ENCODE results near the gene RGSL1.

The RGSL1 gene

DNA sequence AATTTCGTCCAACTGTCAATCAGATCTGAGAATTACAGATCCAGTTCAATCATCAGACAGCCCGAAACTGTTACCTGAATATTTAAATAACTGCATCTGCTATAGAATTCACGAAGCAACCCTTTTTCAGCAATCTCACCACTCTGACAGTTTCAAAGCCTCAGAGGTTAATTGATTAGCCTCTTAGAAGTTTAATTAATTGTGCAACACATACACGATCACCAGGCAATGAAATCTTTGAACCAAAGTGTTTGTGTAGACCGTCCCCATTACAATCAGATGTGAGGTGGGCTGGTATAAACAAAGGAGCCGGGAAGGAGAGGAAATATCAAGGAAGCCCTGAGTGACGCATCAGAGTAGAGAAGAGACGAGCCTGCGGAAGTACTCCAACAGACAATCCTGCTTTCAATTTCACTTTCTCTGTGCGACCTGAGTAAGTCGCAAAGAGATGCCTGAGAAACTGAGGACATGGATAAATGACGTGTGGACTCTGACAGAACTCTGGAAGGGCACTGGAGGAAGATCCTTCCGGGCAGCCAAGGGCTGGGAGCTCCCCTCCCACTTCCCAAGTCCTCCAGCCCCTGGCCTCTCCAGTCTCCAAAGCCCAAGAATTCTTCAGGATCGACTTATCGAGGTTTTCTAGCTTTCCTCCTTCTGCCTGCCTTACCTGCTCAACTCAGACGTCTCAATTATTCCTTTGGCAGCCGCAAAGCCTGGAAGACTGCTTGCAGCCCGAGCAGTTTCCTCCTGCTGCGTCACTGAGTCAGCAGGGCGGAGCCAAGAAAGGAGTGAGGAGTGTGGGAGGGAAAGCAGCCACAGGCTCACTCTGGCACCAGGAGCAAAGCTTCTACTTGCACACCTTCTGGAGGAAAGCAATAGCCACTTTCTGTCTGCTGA lies 138.8 kb downstream of the RGSL1 start, which contains the start of gene RNASEL:
TSS of gene RNASEL (minus strand) at position 757 of the 897 bp plus-strand sequence. CDS start 2,450 bp downstream, outside the sequence.
- DNase-seq (ENCODE audit: low read depth): no peak

DNA sequence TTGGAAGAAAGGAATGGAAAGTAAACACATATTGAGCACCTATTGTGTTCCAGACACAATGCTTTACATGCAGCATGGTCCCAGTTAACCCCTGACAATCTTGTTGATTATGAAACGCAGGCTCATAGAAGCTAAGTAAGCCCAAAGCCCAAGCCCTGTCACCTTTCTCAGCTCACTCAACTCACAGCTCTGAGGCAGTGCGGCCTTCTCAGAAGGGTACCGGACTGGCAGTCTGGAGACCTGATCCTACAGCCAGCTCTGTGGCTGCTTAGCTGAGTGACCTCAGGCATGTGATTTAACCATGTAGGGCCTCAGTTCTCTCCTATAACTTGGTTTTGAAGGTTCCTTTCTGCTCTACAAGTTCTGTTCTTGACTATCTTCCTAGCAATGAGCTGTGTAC lies 139.6 kb downstream of the RGSL1 start:
- DNase-seq (ENCODE audit: low read depth): no peak

DNA sequence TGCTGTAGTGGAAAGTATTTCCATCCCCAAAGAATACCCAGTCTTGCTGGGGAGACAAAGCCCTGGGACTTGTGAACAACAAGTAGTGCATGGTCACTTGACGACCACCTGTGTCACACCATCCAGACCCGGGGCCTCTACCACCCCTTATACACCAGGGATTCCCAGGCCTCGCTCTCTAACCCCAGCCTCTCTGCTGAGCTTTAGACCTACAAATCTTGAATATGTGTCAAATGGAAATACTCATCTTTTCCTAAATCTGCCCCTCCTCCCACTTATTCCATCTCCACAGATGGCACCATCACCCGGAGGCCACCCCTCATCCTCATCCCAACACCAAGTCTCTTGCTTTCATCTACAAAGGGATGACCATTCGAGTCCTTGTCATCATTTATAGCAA lies 140.0 kb downstream of the RGSL1 start:
- no peak for DNase-seq (ENCODE audit: low read depth)

DNA sequence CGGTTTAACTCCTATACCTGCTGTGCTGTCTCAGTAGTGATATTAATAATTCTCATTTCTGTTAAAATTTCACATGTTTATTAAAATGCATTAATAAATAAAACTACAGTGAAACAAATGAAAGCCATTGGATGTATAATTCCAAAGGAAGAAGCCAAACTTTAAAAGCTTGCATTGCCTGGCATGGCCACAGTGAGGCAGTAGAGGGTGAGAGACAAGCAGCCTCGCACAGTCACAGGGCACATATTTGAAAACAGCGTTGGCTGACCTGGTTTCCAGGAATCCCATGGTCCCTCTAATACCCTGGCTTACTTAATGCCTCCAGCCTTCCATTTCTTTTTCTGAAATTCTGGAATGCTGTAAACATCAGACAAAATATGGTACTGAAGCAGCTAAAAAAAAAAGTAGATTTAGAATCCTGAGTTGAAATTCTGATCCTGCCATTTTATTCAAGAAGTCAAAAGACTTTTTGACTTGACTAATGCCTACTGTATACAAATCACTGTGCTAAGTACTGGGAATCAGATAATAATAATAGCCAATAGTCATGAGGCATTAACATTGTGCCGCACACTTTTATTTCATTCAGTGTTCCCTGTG lies 145.8 kb downstream of the RGSL1 start:
- peak; percentile 31 for DNase-seq (ENCODE audit: low read depth)

DNA sequence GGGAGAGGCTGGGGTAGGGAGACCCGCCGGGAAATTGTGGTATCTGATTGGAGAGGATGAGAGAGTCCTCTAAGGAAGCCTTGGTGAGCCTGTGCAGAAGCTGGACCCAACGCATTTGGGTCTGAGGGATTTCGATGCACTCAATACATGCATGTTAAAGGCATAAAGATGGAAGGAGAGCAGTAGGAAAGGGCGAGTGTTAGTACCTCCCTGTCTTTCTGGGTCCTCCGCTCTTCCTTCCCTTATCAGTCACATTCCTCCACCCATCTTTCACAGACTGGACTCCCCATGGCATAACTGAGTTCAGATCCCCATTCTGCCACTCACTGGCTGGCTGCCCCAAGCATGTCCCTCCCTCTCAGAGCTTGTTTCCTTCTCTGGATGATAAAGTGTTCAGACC lies 147.0 kb downstream of the RGSL1 start:
- no peak for DNase-seq (ENCODE audit: low read depth)

DNA sequence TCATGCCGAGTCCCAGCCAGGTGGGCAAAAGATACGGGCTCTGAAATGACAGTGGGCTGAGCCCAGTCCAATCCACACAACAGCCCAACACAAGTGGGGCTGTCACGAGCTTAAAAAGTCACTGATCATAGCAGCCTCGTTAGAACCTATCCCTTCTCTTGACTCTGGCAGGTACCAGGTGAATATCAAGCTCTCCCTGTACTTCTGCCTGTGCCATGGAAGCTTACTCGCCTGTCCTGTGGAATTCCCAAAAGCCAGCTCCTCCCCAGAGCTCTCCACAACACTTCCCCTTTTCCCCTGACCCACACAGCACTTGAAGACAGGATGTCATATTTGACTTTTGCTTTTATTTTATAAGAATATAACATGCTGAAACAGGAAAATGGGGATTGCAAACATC lies 148.3 kb downstream of the RGSL1 start:
- DNase-seq (ENCODE audit: low read depth): no peak

DNA sequence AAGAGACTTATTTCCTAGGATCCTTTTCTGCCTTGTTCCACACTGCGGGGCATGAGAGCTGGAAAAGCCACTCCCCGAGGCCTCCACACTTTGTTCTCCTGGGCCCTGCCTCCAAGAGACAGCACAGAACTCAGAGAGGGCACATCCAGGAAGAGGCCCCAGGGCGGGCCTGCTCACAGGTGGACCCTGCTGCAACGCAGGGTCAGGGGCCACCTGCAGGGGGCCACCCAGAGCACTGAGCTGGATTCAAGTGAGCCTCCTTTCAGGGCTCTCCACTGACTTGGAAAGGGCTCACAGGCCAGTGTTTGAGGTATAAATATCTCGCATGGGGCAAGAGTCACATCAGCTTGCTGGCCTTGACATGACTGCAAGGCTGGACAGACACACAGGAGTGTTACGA lies 149.4 kb downstream of the RGSL1 start:
- no peak for DNase-seq (ENCODE audit: low read depth)

DNA sequence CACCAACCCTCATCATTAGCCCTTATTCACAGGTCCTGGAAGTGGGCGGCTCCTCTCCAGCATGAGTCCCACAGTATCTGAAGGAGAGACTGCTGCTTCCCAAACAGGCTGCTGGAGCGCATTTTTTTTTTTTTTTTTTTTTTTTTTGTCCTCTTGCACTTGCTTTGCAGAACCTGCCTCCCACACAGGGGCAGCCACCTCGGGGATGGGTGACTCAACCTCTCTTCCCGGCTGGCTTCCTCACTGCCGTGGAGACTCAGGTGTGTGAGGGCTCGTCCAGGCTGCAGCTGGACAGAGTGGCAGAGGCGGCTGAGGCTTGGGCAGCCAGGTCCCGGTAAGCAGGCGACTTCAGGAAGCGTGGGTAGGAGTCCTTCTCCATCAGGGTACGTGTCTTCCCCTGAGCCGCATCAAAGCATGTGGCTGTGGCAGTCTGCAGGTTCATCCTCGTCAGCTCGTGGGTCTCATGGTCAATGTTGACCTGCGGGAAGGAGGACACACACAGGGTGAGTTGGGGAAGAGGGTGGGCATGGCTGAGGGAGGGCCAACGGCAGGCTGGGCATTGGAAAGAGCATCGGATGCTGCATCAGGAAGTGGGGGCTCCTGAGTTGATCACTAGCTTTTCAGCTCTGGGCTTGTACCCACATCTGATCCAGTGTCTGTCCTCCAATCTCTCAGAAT lies 150.2 kb downstream of the RGSL1 start:
- DNase-seq (ENCODE audit: low read depth): no peak

DNA sequence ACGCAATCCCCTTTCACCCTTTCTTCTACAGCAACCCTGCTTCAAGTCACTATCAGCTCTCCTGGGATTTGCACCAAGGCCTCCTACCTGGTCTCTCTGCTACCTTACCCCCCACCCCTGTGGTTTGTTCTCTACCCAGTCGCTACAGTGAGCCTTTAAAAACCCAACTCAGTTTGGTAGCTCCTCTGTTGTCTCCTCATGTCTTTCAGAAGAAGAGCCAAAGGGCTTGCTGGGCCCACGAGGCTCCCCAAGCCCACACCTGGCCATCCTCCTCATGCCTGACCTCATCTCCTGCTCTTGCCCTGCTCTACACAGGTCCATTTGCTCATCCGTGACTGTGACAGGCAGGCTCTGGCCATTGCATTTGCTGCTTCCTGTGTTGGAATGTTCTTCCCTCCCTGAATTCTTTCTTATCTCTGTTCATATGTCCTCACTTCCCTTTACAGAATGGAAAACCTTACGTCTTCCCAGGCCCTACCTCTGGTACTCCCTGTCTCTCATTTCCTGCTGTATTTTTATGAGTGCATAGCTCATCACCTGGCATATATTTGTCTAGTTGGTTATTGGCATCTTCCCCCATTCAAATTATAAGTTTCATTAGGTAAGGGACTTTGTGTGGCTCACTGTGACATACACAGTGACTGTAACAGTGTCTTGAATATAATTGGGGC lies 150.9 kb downstream of the RGSL1 start:
- DNase-seq (ENCODE audit: low read depth): no peak

DNA sequence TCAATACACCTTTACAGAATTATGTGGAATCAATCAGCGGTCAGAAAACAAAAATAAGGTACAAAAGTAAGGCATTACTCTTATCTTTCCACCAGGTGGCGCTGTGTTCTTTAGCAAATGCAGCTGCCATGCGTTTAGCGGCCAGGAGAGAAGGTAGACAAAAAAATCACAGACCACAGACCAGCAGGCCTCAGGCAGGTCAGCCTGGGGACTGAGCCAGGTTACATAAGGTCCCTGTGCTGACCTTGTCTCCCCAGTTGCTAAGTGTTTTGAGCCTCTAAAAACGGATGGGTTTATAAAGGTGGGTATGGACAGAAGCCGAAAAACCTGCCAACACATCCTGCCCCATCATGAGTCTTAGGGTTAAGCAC lies 151.5 kb downstream of the RGSL1 start:
- peak; percentile 32 for DNase-seq (ENCODE audit: low read depth)

DNA sequence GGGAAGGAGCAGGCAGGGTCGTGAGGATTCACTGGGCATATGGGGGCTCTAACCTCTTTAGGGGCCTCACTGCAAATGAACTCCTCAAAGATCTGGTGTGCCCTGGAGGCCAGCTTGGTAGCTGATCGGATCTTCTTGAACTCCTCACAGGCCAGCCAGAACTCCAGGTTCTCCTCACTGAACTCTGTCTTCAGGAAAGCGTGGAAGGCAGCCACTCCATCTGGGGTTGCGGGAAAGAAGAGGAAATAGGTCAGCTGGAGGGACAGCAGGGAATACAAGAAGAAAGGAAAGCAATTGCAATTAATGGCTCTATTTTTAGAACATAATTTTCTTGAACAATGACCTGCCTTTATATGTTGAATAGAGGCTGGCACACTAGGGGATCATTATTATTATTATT lies 152.0 kb downstream of the RGSL1 start:
- no peak for DNase-seq (ENCODE audit: low read depth)

DNA sequence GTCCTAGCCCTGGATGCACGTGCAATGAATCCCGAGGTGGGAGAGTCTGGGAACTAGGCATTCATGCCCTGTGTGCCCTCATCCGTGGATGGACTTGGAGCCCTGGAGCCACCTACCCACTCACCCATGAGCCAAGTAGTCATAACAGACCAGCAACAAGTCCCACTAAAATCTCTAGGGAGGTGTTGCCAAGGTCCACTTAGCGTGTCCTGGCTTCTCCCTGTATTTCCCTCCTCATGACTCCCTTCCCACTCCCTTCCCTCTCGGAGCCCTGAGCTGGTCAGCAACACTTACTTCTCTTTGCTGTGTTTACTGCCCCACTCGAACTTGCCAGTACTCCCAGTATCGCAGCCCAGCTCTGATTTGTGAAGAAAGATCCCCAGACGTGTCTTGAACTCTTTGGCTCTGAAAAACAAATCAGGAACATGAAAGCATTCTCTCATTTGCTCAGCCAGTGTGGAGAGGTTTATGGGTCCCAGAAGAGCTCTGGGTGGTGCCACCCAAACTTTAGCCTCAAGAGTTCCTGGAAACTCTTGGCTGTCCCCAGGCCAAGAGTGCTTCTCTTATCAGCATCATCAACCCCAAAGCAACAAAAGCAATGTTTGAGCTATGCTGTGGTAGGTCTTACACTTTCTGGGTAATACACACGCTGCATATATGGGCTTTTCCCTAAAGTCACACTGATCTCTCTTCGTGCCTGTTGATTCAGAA lies 153.1 kb downstream of the RGSL1 start:
- no peak for DNase-seq (ENCODE audit: low read depth)

DNA sequence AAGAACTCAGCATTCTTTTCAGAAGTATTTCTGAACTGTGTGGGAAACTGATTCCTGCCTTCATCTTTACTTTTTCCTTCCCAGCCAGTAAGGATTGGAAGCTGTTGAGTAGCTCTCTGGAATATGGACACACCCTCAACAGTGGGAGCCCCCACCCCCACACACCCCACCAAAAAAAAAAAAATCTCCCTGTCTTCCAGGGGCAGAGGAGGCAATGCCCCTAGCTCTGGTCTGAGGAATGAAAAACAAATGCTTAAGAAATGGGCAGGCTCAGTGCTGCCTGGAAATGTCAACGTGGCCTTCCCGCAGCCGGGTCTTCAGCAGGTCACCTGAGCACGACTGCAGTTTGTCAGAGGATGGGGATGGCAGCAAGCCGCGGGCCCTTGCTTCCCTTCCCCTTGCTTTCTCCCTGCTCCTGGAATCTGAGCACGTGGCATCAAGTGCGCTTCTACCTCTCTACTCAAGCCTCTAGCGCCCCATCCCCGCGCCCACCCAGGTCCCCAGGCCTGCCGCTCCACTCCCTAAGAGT lies 153.8 kb downstream of the RGSL1 start:
- no peak for DNase-seq (ENCODE audit: low read depth)

DNA sequence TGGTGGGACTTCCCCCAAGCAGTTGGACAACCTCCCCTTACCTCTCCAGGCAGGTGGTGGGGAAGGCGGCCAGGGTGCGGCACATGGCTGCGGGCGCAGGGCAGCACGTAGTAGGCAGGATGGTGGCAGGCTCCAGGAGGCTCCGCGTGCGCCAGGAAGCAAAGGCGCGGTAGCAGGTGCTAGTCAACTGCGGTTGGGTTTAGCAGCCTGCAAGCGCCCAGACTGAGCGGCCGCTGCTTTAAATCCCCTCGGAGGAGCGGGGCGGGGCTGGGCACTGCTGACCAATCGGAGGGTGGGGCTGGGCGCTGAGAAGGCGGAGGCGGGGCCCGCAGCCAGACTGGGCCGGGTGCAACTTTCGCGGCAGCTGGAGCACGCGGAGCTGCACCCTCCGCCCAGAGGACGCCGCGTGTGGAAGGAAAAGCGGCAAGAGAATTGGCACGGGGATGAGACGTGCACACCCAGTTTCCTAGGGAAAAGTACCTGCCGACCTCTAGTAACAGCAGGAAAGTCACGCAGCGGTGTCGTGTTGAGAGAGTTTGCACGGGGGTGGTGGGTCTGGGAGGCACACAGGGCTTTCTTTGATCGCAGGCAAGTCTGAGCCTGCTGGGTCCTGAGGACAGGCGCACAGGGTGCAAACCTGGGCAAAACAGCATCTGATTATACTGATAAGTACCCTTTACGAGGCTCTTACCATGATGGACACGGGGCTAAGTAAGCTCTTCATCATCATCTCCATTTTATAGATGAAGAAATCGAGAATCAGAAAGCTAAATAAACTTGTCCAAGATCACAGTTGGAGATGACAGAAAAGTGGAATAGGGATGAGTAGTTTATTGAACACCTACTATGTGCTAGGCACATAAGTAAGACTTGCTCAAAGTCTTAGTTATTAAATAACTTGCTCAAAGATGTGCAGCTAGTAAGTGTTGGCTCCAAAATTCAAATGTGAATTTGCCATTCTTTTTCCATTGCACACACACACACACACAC lies 154.5 kb downstream of the RGSL1 start, which contains the start of gene RGS16:
TSS of gene RGS16 (minus strand) at position 215 of the 990 bp plus-strand sequence. CDS start at position 85, 130 bp downstream.
- no peak for DNase-seq (ENCODE audit: low read depth)

DNA sequence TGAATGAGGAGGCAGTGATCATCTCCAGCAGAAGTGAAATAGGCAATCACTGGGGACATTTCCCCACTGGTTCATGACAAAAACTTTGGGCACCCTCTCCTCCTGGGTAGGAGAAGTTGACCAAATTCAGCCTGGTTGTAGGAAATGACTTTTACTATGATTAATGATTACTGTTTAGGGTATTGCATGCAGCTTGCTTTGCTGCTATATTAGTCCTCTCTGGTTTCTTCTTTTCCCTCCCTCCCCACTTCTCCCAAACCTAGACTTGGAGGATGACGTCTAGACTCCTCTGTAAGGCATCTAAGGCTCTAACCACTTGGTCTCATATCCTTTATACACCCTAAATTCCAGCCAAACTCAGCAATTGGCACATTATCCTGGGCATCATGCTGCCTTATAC lies 157.6 kb downstream of the RGSL1 start:
- DNase-seq (ENCODE audit: low read depth): no peak

DNA sequence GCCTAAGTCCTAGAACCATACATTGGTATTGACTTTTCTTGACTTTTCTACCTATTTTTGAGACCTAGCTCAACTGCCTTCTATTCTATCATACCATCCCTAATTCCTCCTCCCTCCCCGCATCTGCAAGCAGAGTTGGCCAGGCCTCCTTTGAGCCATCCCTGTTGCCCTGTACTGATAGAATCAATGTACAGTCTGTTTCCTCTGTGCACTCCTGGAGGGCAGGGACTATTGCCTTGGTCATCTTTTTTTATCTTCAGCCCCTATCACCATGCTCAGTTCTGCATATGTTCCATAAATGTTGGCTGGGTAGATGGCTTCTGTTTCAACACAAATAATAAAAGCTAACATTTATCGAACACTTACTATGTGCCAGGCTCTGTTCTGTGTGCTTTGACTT lies 158.3 kb downstream of the RGSL1 start:
- DNase-seq (ENCODE audit: low read depth): no peak

DNA sequence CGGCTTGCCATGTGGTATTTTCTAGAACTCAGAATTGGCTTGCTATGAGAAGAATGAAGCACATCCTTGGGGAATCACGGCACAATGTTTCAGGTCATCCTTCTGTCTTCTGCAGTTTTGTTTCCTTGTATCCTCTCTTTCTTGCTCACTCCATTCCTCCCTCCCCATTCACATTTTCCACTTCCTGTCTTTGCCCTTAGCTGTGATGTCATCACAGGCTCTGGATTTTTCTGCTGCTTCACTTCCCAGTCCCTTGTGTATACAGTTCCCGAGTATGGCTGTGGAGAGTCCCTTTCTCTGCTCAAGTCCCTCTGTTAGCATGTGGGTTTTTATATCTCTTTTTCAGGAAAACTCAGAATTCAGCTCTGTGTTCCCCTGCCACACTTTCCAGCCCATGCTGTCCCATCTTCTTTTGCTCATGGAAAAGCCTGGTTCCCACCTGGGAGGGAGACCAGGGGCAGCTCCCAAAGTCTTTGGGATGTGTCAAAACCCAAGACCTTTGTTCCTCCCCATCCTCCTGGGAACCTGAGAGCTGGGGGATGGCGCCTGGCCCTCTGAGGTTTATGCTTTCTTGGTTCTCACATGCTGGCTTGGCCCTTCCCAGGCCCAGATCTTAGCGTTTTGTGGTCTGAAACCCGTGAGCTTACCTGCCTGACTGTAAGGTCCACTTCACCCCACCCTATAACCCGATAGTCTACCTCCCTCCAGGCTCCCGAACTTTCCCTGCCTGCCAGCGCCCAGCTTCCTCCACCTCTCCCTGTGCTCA lies 159.1 kb downstream of the RGSL1 start:
- DNase-seq (ENCODE audit: low read depth): no peak
